ENCODE measurements around the gene SRGAP3.

Gene SRGAP3

GRCh38 chr3:9037144-9037711, 212.2 kb downstream of the SRGAP3 start:
- no peak for DNase-seq

GRCh38 chr3:9036404-9037131, 212.9 kb downstream of the SRGAP3 start:
- peak; percentile 12 for DNase-seq

- DNase-seq, result no peak
Observed at GRCh38 chr3:9035961-9036360, 213.5 kb downstream of the SRGAP3 start.

- no peak for DNase-seq
Observed at GRCh38 chr3:9035473-9035872, 214.0 kb downstream of the SRGAP3 start.

- DNase-seq, result no peak
Observed at GRCh38 chr3:9033867-9034266, 215.6 kb downstream of the SRGAP3 start.

- DNase-seq, result no peak
Observed at GRCh38 chr3:9032231-9032777, 217.1 kb downstream of the SRGAP3 start.

GRCh38 chr3:9030034-9030433, 219.4 kb downstream of the SRGAP3 start:
- DNase-seq, result no peak

- peak; percentile 29 for DNase-seq
Observed at GRCh38 chr3:9028134-9028533, 221.3 kb downstream of the SRGAP3 start.

- no peak for DNase-seq
Observed at GRCh38 chr3:9026320-9027045, 223.0 kb downstream of the SRGAP3 start.

- no peak for DNase-seq
Observed at GRCh38 chr3:9024341-9024740, 225.1 kb downstream of the SRGAP3 start.

- no peak for DNase-seq
Observed at GRCh38 chr3:9023226-9023590, 226.2 kb downstream of the SRGAP3 start.

- DNase-seq, result no peak
Observed at GRCh38 chr3:9022305-9023225, 226.9 kb downstream of the SRGAP3 start.

- no peak for DNase-seq
Observed at GRCh38 chr3:9021271-9022009, 228.0 kb downstream of the SRGAP3 start.

GRCh38 chr3:9020426-9020825, 229.0 kb downstream of the SRGAP3 start:
- DNase-seq, result no peak

- DNase-seq, result peak; percentile 75
Observed at GRCh38 chr3:9019259-9019961, 230.0 kb downstream of the SRGAP3 start.

- DNase-seq, result no peak
Observed at GRCh38 chr3:9015250-9015649, 234.2 kb downstream of the SRGAP3 start.

GRCh38 chr3:9013782-9014563, 235.5 kb downstream of the SRGAP3 start:
- peak; percentile 7 for DNase-seq

GRCh38 chr3:9012521-9012920, 236.9 kb downstream of the SRGAP3 start:
- DNase-seq, result no peak

- no peak for DNase-seq
Observed at GRCh38 chr3:9009976-9010545, 239.4 kb downstream of the SRGAP3 start.

All from NCI-H226 (cell line).